GM18909 (cell line): ENCODE results near the gene EEIG2.

Source experiments
- ATAC-seq: cut with Tn5 transposase; IDR thresholded peaks from one replicate; pipeline ENCODE4 v1.9.1; 2021; ENCODE audit warnings: mild to moderate bottlenecking; ENCODE audit not compliant: unreplicated experiment, poor library complexity

EEIG2 gene

DNA sequence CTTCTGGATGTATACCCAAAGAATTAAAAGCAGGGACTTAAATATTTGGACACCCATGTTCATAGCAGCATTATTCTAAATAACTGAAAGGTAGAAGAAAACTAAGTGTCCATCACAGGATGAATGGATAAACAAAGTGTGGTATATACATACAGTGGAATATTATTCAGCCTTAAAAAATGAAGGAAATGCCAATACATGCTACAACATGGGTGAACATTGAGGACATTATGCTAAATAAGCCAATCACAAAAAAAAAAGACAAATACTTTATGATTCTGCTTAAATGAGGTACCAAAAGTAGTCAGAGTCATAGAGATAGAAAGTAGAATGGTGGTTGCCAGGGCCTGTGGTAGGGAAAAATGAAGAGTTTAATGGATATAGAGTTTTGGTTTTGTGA is 14.1 kb downstream of the EEIG2 start:
- ATAC-seq: no peak

DNA sequence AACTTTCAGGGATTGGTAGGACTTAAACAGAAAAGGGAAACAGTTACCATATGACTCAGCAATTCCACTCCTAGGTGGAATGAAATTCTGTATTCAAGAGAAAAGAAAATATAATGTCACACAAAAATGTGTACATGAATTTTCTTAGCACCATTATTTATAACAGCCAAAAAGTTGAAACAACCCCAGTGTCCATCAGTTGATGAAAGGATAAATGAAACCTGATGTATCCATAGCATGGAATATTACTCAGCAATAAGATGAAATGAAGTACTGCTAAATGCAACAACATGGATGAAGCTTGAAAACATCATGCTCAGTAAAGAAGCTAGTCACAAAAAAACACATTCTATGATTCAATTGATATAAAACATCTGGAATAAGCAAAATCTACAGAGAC is 15.5 kb downstream of the EEIG2 start:
- no peak for ATAC-seq

DNA sequence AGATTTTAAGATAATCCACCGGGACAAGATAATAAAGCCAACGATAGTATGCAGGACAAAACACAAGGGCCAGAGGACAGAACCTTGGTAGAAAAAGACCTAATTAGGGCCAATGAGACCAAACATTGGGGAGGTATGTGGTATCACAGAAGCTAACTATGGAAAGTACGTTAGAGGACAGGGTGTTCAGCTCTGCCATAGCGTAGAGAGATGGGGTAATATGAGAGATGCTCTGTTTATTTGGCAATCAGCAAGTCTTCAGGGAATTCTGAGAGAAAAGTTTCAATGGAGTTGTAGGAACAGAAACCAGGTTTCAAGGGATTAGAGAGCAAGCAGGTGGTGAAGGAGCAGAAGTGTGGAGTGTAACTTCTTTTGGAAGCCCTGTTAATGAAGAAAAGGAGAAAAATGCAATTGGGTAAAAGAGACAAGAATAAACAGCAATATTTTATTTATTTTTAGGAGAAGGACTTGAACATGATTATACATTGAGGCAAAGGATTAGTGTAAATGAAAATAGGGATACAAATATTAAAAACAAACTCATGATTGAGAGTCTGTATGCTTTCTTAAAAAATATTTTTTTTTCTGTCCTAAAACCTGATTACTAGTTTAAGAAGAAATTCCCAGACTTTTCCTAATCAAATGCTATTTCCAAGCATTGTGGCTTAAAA is 24.0 kb downstream of the EEIG2 start:
- ATAC-seq: no peak

DNA sequence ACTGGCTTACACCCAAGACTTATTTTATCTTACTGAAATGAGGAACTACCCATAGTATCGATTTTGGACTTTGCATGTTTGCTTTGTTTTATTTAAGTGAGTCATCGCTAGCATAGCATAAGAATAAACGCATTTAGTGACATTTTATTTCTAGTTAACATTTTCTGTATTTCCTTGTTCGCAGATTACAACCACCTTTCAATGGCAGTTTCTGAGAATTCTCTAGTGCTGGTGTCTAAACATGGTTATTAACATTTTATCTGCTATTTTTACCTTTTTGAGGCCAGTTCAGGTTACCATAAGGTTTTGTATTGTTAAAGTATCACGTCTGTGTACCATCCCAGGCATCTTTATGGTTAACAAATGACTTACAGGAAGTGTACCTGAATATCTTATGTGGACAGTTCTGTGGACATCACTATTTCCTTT is 24.5 kb downstream of the EEIG2 start:
- ATAC-seq: no peak

DNA sequence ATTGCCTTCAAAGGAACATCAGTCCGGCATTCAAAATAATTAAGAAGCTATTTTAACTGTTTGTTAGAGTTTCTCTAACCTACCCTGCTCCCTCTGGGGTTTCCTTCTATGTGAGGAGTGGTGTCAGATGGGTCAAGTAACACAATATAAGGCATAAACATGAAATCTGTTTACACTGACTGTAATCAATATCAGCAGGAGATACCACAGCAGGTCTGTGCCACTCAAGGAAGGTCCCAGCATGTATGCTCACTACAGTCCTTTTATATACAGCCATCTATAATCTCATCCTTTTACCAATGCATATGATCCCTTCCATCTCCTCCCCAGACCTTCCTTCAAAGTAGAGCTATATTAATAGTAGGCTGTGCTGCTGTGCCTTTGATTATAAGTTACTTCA is 25.4 kb downstream of the EEIG2 start:
- ATAC-seq: no peak

DNA sequence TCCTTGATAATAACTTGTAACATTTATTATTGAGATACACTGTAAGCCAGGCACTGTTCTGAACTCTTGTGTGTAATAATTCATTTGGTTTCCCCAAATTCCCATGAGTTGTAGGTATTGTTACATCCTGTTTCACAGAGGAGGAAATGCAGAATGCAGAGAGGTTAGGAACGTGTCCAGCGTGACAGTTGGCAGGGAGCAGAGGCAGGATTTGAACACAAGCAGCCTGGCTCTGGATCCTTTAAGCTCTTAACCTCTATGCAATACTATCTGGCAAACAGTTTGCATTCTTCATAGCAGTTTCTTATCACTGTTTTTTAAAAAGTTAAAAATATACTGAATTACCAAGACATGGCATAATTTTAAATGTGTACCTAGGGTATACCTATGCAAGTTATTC is 30.5 kb downstream of the EEIG2 start:
- ATAC-seq: no peak

DNA sequence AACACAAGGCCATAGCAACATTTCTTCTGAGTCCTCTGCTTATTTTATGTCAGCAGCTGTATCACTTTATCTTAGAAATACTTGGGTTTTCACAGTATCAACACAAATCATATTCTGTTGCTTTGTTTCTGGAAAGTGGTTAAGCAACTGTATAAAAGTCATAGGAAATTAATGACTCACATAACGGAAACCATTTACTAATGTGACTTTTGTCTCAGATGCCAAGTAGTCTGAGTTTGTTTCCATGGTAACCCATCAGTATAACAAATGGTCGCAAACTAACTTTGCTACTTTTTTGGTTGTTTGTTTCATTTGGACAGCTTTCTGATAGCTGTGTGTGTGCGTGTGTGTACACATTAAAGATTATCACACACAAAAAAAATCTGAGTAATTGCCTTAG is 31.1 kb downstream of the EEIG2 start:
- ATAC-seq: no peak

DNA sequence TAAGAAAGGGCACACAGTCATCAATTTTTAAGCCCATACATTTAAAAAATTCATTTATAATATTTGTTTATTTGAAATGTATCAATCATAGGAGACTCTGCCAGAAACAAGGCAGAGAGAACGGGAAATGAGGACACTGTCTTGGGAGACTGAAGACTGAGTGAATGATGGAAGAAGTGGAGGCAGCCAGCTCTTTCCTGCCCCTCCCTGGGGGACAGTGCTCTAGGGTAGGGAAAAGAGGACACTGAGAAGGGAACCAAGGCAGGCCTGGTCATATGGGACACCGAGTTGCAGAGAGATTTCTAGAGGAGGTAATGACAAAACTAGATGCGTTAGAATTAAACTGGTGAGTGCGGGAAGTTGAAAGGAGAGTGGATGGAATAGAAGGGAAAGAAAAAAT is 31.6 kb downstream of the EEIG2 start:
- ATAC-seq: no peak

DNA sequence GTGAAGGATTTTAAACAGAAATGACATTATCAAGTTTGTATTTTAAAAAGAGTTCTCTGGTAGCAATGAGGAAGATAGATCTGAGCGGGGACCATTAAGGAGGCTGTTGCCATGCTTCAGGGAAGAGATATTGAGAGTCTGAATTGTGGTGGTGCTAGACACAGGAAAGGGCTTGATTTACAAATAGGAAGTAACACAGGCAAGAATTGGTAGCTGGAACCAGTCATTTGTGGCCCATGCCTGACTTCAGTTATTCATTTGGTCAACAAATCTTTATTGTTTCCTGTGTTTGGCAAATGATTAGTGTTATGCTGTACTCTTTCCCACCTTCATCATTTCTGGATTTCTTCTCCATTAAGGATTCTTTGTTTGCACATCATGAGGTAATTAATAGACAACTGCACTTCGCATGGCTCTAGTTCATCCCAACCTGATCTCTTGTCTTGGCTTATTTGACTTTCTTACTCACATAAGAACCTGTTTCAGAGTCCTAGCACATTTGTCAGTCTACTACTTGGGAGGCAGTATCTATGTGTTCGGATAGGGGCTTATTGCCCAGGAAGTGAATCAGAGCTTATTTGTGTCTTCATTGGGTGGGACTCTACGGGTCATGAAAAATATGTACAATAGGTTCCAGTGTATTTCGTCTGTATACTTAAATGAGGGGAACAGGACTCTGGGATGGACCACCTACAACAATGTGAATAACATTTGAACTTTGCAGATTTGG is 32.3 kb downstream of the EEIG2 start:
- ATAC-seq: no peak

DNA sequence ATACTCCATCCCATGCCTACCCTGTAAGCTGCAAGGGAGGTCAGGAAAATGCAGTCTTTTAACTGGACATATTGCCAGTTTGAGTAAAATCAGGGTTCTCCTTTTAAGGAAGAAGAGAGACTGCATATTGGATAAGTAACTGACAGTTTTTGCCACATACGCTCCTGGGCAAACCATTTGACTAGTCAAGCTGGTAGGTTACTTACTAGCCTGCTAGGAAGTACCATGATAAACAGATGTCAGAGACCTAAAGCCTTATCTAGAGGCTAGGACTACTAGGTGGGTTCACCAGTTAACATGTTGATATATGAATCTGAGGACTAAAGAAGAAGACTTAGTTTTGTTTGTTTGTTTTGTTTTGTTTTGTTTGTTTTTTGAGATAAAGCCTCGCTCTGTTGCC is 33.5 kb downstream of the EEIG2 start:
- ATAC-seq: no peak

DNA sequence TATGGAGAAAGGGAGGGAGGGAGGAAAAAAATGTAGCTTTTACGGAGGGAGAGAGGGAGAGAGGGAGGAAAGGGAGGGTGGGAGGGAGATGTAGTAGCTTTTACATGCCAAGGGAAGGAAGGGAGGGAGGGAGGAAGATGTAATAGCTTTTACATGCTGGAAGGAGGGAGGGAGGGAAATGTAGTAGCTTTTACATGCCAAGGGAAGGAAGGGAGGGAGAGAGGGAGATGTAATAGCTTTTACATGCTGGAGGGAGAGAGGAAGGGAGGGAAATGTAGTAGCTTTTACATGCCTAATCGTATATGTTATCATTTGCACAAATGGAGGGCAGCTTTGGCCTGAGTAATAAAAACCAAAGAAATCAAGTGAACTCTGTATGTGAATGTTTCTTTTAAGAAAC is 35.6 kb downstream of the EEIG2 start:
- no peak for ATAC-seq

DNA sequence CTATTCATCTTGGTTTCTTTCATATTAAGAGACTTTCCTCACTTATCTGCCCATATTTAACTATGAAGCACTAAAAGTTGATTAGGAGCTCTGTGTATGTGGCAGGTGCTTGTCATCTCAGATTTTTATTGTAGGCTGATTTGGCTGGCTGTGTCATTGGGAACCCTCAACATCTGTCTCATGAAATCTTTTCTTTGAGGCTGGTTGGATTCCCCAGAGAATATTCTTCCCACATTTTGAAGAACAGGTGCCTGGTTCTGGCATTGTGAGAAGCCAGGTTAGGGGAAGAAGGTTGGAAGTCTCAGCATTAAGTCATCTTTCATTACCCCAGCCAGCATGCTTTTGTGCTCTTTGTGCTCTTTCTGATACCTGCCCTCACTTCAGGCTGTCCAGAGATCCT is 37.1 kb downstream of the EEIG2 start:
- ATAC-seq: no peak

DNA sequence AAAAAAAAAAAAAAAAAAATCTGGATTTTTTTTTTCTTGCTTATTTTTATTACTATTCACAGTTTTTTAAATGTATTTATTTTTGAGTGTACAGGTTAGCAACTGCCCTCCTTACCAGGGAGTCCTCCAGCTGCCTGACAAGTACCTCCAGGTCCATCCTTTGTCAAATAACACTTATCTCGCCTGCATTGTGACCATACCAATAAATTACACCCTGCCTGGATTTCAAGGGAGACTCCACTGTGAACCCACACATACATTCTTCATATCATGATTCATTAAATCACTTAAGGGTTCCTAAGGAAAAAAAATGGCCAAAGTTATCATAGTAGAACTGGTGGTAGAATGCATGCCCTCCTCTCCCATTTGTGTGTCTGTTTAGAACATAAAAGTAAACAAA is 38.4 kb downstream of the EEIG2 start:
- no peak for ATAC-seq

DNA sequence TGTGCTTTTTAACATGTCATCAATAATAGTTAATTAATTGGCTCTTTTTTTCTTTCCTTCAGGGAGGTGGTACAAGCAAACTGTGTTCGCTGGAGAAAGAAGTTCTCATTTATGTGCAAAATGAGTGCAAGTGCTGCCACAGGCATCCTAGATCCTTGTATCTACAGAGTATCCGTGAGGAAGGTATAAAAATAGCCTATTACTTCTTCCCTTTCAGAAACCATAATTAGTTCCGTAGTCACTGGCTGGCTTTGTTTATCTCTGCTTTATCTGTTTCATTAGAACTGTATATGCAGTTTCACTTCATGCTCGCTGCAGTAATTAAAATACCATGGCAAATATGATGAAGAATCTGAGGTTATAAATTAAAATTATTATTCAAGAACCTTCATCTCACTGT is 40.6 kb downstream of the EEIG2 start:
- ATAC-seq: no peak

DNA sequence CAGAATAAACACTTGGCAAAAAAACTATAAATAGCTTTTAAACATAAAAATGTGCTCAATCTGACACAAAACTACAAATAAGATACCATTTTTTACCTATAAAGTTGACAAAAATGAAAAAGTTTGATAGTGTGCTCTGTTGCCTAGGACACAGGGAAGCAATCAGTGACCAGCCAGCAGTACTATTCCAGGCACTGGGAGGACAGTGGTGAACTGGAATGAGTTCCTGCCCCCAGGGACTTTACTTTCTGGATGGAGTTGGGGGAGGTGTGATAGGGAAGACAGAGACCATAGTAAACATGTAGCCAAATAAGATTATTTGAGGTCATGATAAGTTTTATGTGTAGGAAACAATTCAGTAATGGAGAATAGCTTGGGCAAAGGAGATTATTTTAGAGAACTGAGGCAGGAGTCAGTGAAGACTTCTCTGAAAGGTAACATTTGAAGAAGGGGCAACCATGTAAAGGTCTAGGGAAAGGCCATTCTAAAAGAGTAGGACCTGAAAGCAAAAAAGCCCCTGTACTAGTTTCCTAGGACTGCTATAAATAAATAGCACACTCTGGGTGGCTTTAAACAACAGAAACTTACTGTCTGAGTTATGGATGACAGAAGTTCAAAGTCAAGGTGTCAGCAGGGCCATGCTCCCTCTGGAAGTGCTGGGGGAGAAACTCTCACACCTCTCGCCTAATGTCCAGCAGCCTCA is 42.0 kb downstream of the EEIG2 start:
- ATAC-seq: no peak

DNA sequence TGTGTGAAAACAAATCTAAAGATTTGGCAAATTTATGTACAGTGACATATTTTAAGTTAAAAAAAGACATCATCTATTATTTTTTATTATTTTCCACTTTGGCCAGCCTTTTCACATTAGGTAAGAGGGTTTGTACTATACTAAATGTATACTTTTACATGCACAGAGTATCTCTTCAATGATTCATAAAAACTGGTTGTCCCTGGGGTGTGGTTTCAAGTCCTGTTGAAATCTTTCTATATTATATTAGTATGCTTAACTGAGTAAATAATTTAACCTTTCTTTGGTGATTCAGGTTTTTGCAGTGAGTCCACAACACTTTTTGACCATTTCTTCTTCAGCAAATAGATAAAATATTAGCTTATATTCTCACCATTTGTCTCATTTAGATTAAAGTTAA is 45.7 kb downstream of the EEIG2 start:
- no peak for ATAC-seq

DNA sequence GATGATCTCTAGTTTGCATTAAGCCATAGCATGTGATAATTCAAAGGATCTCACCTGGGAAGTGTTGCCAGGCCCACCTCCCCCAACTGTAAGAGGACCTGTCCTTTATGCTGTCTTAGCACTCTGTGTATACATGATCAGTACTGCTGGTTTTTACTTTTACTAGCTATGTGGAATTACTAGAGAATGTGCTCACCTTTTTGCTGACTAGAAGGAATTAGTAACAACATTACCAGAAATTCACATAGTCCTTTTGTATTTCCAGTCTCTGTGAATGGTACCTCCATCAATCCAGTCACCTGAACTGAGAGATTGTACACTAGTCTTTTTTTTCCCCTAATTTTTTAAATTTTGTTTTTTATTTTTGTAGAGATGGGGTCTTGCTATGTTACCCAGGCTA is 46.6 kb downstream of the EEIG2 start:
- ATAC-seq: no peak

DNA sequence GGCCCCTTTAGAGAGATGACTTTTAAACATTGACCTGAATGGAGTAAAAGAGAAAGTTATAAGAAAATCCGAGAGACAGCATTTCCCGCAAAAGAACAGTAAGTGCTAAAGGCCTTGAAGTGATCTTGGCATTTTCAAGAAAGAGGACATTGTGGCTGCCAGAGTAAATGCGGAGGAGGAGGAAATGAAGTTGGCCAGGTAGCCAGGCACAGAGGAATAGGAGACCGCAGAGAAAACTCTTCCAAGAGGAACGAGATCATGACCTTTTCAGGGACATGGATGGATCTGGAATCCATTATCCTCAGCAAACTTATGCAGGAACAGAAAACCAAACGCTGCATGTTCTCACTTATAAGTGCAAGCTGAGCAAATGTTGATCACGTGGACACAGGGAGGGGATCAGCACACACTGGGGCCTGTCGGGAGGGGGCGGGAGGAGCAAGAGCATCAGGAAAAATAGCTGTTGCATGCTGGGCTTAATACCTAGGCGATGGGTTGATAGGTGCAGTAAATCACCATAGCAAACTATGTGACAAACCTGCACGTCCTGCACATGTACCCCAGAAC is 49.7 kb downstream of the EEIG2 start:
- no peak for ATAC-seq
